SH-SY5Y (cell line): ENCODE data around the gene MRTO4.

Source experiments
- GATA2 ChIP-seq: IDR thresholded peaks from 2 replicates; pipeline ENCODE4 v1.6.1; 2011; ENCODE audit warnings: mild to moderate bottlenecking, low read depth, low read length
- GATA3 ChIP-seq: IDR thresholded peaks from 2 replicates; pipeline ENCODE4 v1.6.1; 2011; ENCODE audit warnings: low read depth, mild to moderate bottlenecking, low read length, moderate library complexity

- TF ChIP-seq GATA2 (no peak), GATA3 (no peak)
Measured at GRCh38 chr1:19229828-19230325, 21.7 kb upstream of the MRTO4 start.
